GM18517 (cell line): ENCODE measurements around the gene TPD52L1.

ENCODE experiments used
- ATAC-seq: cut with Tn5 transposase; IDR thresholded peaks from one replicate; pipeline ENCODE4 v1.9.1; 2021; ENCODE audit warnings: mild to moderate bottlenecking, moderate library complexity; ENCODE audit not compliant: unreplicated experiment

TPD52L1 gene

DNA sequence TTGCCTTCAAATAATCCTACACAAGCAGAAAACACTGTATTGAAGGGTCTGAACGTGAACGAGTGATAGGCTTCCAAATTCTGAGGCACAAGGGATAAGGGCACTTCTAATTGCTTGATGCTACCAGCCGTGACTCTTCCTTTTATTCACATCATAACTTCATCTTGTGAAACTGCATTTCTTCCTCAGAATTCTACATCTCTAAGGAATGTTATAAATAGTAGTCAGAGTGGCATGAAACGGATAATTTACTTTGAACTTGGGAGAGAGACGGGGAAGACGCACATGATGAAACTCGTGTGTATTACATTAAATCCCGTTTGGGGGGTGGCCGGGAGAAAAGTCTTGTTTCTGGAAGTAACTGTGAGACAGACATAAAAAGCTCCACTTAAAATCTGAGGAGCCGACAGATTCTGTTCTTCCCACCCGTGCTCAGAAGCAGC is 147.4 kb downstream of the TPD52L1 start:
- no peak for ATAC-seq

DNA sequence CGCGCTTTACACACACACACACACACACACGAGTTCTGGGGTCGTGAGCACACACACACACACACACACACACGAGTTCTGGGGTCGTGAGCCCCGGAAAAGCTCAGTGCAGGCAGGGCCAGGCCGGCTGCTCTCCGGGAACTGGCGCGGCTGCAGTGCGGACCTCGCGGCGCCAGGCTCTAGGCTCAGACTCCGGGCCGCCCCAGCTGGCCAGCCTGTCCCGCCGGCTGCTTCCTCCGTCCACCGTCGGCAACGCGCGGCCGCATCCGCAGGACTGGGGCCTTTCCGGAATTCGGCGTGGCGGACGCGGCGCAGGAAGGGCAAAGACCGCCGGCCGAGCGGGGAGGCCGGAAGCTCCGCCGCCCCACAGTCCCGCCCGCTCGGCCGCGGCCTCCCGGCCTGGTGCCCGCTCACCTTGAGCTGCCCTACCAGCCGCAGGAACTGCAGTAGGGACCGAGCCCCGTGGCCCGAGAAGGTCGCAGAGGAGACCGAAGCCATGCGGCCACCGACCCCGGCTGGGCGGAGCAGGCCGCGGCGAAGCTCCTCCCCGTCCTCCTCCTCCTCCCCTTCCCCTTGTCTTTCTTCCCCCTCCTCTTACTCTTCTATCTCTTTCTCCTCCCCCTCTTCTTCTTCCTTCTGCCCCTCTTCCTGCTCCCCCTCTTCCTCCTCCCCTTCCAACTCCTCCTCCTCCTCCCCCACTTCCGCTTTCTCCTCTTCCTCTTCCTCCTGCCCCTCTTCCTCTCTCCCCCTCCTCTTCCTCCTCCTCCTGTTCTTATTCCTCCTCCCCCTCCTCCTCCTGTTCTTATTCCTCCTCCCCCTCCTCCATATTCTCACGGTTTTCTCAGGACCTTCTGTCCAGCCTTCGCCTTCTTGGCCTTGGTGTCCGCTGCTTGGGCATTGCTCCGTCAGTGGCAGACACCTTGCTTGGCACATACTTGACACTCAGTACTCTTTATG is 148.1 kb downstream of the TPD52L1 start, which contains the start of gene HDDC2:
Gene HDDC2 (minus strand): TSS at position 533 of the 957 bp plus-strand sequence. CDS start 35 bp downstream, at position 498.
- ATAC-seq: peak; percentile 79

DNA sequence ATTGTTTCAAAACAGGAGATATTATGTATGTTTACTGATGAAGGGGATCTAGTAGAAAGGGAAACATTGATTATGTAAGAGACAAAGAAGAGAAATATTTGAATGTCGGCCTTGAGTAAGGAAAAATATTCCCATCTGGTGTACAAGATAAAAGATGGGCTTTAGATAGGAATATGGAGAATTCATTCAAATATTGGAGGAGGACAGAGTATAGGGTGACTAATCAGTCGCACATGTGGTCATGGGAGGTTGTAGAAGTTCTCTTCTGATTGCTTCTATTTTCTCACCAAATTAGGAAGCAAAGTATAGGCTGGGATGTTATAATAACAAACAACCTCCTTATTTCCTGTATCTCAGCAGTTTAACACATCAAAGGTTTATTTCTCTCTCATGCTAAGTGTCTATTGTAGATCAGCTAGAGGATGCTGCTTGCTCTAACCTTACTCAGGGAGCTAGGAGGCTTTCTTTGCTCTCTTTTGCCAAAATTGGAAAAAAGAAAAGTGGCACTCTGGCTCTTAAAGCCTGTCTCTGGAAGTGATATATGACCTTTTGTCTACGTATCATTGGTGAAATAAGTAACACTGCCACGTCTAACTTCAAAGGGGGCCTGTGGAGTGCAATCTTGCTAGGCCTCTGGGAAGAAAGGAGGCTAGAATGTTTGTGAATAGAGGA is 149.4 kb downstream of the TPD52L1 start:
- ATAC-seq: no peak

DNA sequence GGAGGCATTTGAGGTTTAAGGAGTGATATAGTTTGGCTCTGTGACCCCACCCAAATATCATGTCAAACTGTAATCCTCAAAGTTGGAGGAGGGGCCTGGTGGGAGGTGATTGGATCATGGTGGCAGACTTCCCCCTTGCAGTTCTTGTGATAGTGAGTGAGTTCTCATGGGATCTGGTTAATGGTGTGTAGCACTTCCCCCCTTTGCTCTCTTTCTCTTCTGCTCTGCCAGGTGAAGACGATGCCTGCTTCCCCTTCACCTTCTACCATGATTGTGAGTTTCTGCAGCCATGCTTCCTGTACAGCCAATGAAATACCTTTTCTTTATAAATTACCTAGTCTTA is 149.9 kb downstream of the TPD52L1 start:
- ATAC-seq: no peak

DNA sequence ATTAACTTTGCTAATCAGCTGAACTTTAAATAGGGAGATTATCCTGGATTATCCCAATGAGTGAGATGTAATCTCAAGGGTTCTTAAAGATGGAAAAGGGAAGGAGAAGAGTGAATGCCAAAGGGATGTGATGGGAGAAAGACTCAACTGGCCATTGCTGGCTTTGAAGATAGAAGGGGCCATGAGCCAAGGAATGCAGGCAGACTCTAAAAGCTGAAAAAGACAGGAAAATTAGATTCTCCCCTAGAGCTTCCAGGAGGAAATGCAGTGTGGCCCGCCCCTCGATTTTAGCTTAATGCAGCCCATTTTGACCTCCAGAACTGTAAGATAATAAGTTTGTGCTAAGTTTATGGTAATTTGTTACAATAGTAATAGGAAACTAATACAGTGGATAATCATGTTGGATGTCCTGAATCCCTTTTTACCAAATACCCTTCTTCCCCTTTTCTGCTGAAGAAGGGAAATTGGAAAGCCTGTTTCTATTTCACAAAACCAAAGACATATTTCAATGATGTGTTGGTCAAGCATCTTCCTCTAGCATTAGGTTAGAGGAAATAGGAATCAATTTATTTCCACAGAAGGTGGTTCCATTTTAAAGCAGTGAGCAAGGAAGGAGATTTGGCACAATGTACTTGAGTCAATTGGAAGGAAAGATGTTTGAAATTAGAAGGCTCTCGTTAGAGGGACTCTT is 151.5 kb downstream of the TPD52L1 start:
- no peak for ATAC-seq

DNA sequence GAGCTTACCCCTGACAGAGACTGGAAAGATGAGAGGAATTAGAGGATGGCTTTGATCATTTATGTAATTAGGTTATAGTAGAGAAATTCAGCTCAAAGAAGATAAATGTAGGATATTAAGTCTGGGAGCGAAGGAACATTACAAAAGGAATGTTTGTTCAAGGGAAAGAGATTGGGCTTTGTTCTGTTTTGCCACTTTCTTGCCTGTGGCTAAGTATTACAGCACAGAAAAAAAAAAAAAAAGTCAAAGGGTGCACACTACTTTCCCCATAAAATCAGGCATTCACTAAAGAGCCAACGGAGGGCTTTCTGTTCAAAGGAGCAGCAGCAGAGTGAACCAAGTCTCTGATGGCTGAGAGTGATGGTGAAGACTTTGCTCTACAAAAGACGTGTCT is 153.2 kb downstream of the TPD52L1 start:
- no peak for ATAC-seq

DNA sequence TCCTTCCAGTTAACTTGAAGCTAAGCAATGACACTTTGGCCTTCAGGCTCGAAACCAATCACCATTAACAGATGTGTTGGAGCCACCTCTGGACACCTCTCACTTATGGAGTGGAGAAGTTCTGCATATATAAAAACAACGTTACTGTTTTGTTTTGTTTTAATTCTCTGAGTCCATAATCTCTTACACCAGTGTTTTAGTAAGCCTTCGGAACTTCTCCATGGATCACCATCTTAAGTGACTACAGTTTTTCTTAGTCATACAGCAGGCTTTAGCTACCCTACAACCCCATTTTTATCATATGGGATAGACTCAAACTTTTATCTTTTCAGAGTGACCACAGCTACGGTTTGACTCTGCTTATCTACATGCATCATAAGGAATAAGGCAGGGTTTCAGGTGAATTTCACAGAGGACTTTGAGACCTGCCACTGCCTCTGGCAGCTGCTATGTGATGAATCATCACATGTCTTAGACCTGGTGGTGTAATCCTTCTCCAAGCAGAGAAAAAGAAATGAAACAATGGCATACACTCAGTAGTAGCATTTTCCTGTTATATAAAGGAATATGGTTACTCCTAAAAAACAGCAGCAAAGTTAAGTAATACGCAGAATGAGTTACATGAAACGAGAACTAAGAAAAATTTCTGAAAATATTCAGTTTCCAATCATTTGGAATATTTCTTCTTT is 153.7 kb downstream of the TPD52L1 start:
- no peak for ATAC-seq

DNA sequence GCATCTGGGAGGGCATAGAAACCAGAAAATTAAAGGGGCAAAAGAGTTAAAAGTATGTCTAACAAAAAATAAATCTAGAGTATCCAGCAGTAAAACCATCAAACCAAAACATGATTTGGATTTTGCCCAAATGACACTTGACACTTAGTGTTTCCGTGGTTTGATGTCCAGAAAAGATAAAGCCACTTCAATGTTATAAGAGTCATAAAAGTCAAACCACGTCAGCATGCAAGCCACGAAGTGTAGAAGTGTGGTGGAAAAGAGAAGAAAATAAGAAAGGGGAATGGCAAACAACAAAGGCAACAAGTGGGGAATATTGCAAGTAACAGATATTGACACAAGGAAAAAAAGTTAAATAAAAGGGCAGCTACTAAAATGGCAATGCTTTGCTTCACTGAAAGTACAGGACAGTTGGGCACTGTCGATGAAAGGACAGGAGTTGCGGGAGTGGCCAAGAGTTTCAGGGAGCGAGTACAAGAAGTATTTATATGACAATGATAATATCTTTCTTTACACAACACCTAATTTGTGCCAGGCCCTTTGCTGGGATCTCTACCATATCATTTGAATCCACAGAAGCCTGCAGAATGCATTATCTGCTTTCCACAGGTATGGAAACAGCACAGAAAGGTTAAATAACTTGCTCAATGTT is 154.5 kb downstream of the TPD52L1 start:
- ATAC-seq: no peak

DNA sequence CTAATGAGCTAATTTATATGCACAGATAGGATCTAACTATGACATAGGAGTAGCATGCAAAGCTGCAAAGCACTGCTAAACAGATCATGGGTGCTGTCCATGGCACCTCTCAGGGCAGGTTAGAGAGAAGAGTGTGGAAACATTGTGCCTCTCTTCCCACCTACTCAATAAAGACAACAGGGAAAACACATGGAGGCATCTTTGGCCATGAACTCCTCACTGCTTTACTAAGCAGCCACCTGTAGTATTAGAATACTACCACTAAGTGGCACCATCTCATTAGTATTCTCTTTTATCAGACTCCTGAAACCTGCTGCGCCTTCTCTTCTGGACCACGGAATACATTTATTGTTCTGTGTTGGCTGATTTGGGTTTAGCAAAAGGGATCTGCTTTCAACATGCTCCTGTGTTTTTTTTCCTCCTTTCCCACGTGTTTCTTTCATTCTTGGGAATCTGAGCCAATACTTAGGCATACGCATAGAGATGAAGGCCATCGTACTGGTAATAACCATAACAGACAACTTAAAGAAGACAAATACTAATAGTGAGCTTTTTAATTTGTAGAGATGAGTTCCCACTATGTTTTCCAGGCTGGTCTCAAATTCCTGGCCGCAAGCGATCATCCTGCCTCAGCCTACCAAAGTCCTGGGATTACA is 157.5 kb downstream of the TPD52L1 start:
- ATAC-seq: peak; percentile 89

DNA sequence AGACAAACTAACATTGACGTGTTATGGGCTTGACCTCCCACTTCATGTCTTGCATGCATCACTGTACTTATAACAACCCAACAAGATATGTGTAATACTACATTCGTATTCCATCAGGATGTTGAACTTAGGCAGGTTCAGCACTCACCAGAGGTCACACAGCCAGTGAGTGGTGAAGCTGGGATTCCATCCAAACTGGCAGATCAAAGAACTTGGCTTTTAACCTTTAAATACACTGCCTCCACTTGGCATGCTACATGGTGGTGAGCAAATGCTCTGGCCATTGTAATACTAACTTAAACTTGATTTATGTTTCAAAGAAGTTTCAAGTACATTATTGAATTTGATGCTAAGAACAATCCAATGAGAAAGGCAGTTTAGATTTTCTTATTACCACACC is 158.9 kb downstream of the TPD52L1 start:
- ATAC-seq: no peak

DNA sequence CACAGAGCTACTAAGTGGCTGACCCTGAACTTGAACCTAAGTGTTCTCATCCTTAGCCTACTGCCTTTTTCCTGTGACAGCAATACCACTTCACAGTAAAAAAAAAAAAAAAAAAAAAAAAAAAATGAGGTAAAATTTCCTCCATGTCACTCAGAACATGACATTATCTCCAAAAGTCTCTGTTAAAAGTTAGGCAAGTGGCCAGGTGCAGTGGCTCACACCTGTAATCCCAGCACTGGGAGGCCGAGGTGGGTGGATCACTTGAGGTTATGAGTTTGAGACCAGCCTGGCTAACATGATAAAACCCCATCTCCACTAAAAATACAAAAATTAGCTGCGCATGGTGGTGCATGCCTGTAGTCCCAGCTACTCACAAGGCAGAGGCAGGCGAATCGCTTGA is 159.4 kb downstream of the TPD52L1 start:
- ATAC-seq: no peak
